ENCODE results near the gene SMARCAL1. TPM values are rescaled to one million over a fixed set of nuclear protein-coding genes. Genes with fewer than 3 reads are reported as not detected.
"Not testable (repeated sequence)": the region's sequence is repeated elsewhere in the genome, so short reads cannot be mapped to it uniquely, and the experiment has no call there.

Gene SMARCAL1
- total RNA-seq, 2 donors from 2014 or later: 29.1 to 35.1 TPM

DNA sequence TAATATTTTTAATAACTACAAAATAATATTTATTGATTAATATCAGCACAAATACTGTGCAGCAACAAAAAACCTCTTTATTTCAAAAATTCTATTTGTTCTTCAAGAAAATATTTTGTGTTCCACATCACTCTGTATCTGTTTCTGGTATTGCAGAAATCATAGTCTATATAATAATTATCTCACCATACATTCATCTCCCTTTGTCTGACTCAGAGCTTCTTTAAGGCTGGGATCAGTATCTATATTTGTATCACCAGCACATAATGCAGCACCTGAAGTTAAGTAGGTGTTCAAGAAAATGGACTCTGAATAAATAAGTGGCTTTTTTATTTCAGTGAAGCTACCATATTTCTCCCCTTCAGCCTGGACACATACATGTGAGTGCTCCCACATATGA, 38.4 kb upstream of the SMARCAL1 start:
- H3K27ac ChIP-seq (ENCODE audit: low read depth, low read length): no peak overlapping the region
- H3K4me1 ChIP-seq (ENCODE audit: control insufficient read depth, insufficient read depth, low read length): peaks cover 3% of the 10 kb centered on the region
- Mint-ChIP-seq H3K4me1 (peaks cover 8% of the 10 kb centered on the region), H3K27me3 (ENCODE audit: insufficient read depth) (peaks cover 78% of the 10 kb centered on the region), H3K27ac (no peak overlapping the region), H3K36me3 (ENCODE audit: low read depth) (no peaks in the 10 kb centered on the region), H3K9me3 (no peaks in the 10 kb centered on the region), H3K4me3 (no peak overlapping the region)
- no peak overlapping the region for H3K4me3 ChIP-seq (ENCODE audit: low read length)
- no peak for DNase-seq
- H3K36me3 ChIP-seq (ENCODE audit: control insufficient read depth, insufficient read depth, low read length): no peaks in the 10 kb centered on the region
- no peaks in the 10 kb centered on the region for H3K9me3 ChIP-seq (ENCODE audit: control insufficient read depth, low read length)
- H3K9ac ChIP-seq (ENCODE audit: extremely low read depth, low read length, poor library complexity, severe bottlenecking): no peak overlapping the region
- peaks cover 36% of the 10 kb centered on the region for H3K27me3 ChIP-seq (ENCODE audit: control insufficient read depth, insufficient read depth, low read length, poor library complexity, severe bottlenecking)
- no peak for TF ChIP-seq CTCF (conservative IDR thresholded peaks at IDR 0.05)

DNA sequence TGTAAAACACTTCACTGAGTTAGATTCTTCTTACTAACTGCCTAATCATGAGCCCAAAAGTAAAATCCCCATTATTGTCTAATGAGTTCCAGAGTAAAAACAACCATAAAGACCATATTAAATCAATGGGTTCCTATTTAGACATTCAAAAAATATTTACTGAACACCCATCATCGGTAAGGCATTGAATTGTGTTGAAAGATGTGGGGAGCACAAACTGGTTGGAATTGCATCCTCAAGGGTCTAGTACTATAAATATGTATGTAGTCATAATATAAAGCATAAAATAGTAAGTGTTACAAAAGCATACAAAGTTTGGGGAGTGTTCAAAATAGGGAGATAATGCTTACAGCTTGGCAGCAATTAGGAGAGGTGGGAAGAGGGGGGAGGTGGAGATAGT, 37.0 kb upstream of the SMARCAL1 start:
- WGBS, 2 experiments (ENCODE audit: insufficient coverage in 1 of 2, insufficient read length in 1 of 2): 100% methylated on average over 1 of the region's 1 CpG; no CpG with 5 or more reads in 1 of the 2 experiments
- H3K36me3 ChIP-seq (ENCODE audit: control insufficient read depth, insufficient read depth, low read length): no peaks in the 10 kb centered on the region
- Mint-ChIP-seq H3K36me3 (ENCODE audit: low read depth) (no peaks in the 10 kb centered on the region), H3K4me1 (peaks cover 8% of the 10 kb centered on the region), H3K4me3 (no peak overlapping the region), H3K9me3 (no peaks in the 10 kb centered on the region), H3K27ac (no peak overlapping the region), H3K27me3 (ENCODE audit: insufficient read depth) (peaks cover 69% of the 10 kb centered on the region)
- no peak overlapping the region for H3K4me3 ChIP-seq (ENCODE audit: low read length)
- DNase-seq: no peak
- no peaks in the 10 kb centered on the region for H3K9me3 ChIP-seq (ENCODE audit: control insufficient read depth, low read length)
- H3K27ac ChIP-seq (ENCODE audit: low read depth, low read length): no peak overlapping the region
- peaks cover 26% of the 10 kb centered on the region for H3K27me3 ChIP-seq (ENCODE audit: control insufficient read depth, insufficient read depth, low read length, poor library complexity, severe bottlenecking)
- TF ChIP-seq CTCF (conservative IDR thresholded peaks at IDR 0.05): no peak
- H3K4me1 ChIP-seq (ENCODE audit: control insufficient read depth, insufficient read depth, low read length): peaks cover 3% of the 10 kb centered on the region
- no peak overlapping the region for H3K9ac ChIP-seq (ENCODE audit: extremely low read depth, low read length, poor library complexity, severe bottlenecking)

DNA sequence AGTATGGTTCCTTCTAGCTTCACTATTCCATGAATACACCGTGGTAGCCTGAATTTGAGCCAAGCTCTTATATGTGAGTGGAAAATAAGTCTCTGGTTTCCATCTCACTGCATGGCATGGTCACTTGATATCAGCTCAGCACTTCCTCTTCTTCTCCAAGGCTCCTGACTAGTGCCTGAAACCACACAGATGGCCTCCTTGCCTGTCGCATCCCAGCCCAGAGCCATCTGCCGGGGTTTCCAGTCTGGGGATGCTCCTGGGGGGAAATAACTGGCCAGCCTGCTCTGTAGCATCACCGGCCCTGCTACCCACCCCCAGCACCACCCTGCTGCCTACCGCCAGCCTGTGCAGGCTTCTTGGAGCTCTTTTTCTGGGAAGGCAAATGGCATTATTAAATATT, 32.3 kb upstream of the SMARCAL1 start:
- no peaks in the 10 kb centered on the region for H3K4me1 ChIP-seq (ENCODE audit: control insufficient read depth, insufficient read depth, low read length)
- no peak overlapping the region for H3K9ac ChIP-seq (ENCODE audit: extremely low read depth, low read length, poor library complexity, severe bottlenecking)
- no peaks in the 10 kb centered on the region for H3K9me3 ChIP-seq (ENCODE audit: control insufficient read depth, low read length)
- H3K36me3 Mint-ChIP-seq (ENCODE audit: low read depth): no peaks in the 10 kb centered on the region
- no peaks in the 10 kb centered on the region for H3K27me3 ChIP-seq (ENCODE audit: control insufficient read depth, insufficient read depth, low read length, poor library complexity, severe bottlenecking)
- no peak for DNase-seq
- no peaks in the 10 kb centered on the region for H3K36me3 ChIP-seq (ENCODE audit: control insufficient read depth, insufficient read depth, low read length)
- no peak overlapping the region for H3K4me3 Mint-ChIP-seq
- no peak overlapping the region for H3K4me3 ChIP-seq (ENCODE audit: low read length)
- no peaks in the 10 kb centered on the region for H3K4me1 Mint-ChIP-seq
- H3K9me3 Mint-ChIP-seq: no peaks in the 10 kb centered on the region
- no peak overlapping the region for H3K27ac Mint-ChIP-seq
- TF ChIP-seq CTCF (conservative IDR thresholded peaks at IDR 0.05): no peak
- H3K27ac ChIP-seq (ENCODE audit: low read depth, low read length): no peak overlapping the region
- H3K27me3 Mint-ChIP-seq (ENCODE audit: insufficient read depth): peaks cover 30% of the 10 kb centered on the region
- WGBS, 2 experiments (ENCODE audit: insufficient coverage in 1 of 2, insufficient read length in 1 of 2): 67 to 93% methylated on average over 1 to 5 of the region's 5 CpGs

DNA sequence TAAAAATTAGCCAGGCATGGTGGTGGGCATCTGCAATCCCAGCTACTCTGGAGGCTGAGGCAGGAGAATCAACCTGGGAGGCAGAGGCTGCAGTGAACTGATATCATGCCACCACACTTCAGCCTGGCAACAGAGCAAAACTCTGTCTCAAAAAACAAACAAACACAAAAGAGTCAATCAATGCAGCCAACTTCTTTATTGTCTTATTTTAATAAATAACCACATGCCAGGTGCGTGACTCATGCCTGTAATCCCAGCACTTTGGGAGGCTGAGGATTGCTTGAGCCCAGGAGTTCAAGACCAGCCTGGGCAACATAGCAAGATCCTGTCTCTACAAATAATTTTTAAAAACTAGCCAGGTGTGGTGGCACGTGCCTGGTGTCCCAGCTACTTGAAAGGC, 27.9 kb upstream of the SMARCAL1 start:
- H3K4me1 ChIP-seq (ENCODE audit: control insufficient read depth, insufficient read depth, low read length); DNase-seq; H3K9ac ChIP-seq (ENCODE audit: extremely low read depth, low read length, poor library complexity, severe bottlenecking); H3K9me3 Mint-ChIP-seq; H3K27ac Mint-ChIP-seq; H3K36me3 Mint-ChIP-seq (ENCODE audit: low read depth); H3K36me3 ChIP-seq (ENCODE audit: control insufficient read depth, insufficient read depth, low read length); H3K9me3 ChIP-seq (ENCODE audit: control insufficient read depth, low read length); H3K27me3 ChIP-seq (ENCODE audit: control insufficient read depth, insufficient read depth, low read length, poor library complexity, severe bottlenecking); H3K27me3 Mint-ChIP-seq (ENCODE audit: insufficient read depth); H3K4me3 ChIP-seq (ENCODE audit: low read length); H3K27ac ChIP-seq (ENCODE audit: low read depth, low read length); H3K4me3 Mint-ChIP-seq; H3K4me1 Mint-ChIP-seq: not testable (repeated sequence)
- 95 to 96% methylated on average over 2 of the region's 2 CpGs for WGBS, 2 experiments (ENCODE audit: insufficient coverage in 1 of 2, insufficient read length in 1 of 2)

Measured in endodermal cell (in vitro differentiated cells).